GM12872 (cell line): ENCODE data around the gene PLPPR3.
A peak's percentile ranks its signal among the peaks of the same experiment; 100 is the strongest.

Source experiments
- TF ChIP-seq, protein P1 (sequence below): IDR thresholded peaks from 3 replicates; pipeline ENCODE4 v1.5.1; 2011; ENCODE audit warnings: low read depth, mild to moderate bottlenecking, low read length, moderate library complexity; ENCODE audit not compliant: insufficient read depth

The PLPPR3 gene

DNA sequence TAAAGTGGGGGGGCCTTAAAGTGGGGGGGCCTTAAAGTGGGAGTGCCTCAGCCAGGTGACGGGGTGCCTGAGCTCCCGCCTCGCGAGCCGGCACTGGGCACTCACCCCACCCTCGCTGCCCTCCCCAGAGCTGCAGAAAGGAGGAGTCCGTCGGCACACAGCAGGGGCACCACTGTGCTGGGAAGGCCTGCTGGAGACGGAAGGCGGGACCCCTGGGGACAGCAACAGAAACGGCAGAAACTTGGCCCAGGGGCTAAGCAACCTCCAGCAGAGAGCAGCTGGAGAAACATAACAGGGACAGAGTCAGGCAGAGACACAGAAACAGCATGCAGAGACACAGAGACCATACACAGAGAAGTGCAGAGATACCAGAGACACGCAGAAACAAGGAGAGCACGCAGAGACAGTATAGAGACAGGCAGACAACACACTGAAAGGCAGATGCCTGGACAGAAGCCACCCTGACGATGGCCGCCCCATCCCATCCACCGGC, 45.6 kb upstream of the PLPPR3 start:
- TF ChIP-seq, protein P1, sequence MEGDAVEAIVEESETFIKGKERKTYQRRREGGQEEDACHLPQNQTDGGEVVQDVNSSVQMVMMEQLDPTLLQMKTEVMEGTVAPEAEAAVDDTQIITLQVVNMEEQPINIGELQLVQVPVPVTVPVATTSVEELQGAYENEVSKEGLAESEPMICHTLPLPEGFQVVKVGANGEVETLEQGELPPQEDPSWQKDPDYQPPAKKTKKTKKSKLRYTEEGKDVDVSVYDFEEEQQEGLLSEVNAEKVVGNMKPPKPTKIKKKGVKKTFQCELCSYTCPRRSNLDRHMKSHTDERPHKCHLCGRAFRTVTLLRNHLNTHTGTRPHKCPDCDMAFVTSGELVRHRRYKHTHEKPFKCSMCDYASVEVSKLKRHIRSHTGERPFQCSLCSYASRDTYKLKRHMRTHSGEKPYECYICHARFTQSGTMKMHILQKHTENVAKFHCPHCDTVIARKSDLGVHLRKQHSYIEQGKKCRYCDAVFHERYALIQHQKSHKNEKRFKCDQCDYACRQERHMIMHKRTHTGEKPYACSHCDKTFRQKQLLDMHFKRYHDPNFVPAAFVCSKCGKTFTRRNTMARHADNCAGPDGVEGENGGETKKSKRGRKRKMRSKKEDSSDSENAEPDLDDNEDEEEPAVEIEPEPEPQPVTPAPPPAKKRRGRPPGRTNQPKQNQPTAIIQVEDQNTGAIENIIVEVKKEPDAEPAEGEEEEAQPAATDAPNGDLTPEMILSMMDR, result no peak

DNA sequence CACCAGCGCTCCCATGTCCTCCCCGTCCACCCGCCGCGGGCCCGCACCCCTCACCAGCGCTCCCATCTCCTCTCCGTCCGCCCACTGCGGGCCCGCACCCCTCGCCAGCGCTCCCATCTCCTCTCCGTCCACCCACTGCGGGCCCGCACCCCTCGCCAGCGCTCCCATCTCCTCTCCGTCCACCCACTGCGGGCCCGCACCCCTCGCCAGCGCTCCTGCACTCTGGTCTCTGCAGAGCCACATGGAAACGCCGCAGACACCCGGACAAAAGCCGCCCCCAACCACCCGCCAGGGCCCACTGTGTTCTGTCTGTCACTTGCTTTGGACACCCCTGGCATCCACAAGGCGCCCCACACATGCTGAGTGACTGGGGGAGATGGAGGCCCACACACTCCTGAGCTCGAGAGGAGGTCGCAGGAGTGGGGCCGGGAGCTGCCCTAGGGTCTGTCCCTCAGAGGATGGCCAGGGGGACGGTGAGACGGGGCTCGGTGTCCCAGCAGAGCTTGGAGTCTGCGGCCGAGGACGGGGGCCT, 45.1 kb upstream of the PLPPR3 start:
- TF ChIP-seq, protein P1, result no peak

DNA sequence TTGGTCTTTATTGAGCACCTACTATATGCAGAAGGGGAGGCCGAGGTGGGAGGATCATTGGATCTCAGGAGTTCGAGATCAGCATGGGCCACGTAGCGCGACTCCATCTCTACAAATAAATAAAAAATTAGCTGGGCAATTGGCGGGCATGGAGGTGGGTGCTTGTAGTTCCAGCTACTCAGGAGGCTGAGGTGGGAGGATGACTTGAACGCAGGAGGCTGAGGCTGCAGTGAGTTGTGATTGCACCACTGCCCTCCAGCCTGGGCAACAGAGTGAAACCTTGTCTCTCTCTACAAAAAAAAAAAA, 41.5 kb upstream of the PLPPR3 start:
- TF ChIP-seq, protein P1, result no peak

DNA sequence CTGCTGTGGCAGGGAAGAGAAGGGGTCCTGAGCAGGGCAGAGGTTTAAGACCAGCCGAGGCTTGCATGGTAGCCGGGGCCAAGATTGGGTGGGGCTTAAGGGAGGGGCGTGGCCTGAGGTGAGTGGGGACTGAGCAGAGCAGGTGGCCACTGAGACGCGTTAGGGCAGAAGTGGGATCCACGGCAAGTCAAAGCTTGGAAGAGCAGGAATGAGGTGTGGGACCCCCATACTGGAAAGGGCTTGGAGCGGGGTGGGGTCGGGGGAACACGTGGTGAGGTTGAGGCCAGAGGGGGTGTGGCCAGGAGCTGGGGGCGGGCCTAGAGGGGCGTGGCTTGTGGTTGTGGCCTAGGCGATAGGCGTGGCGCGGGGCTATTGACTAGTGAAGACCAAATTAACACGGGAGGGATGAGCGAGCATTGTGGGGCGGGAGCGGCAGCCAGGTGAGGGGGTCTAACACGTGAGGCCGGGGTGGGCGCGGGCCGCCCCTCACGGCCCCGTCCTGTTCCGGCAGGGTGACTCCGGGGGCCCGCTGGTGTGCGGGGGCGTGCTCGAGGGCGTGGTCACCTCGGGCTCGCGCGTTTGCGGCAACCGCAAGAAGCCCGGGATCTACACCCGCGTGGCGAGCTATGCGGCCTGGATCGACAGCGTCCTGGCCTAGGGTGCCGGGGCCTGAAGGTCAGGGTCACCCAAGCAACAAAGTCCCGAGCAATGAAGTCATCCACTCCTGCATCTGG, 41.0 kb upstream of the PLPPR3 start:
- TF ChIP-seq, protein P1, result no peak

DNA sequence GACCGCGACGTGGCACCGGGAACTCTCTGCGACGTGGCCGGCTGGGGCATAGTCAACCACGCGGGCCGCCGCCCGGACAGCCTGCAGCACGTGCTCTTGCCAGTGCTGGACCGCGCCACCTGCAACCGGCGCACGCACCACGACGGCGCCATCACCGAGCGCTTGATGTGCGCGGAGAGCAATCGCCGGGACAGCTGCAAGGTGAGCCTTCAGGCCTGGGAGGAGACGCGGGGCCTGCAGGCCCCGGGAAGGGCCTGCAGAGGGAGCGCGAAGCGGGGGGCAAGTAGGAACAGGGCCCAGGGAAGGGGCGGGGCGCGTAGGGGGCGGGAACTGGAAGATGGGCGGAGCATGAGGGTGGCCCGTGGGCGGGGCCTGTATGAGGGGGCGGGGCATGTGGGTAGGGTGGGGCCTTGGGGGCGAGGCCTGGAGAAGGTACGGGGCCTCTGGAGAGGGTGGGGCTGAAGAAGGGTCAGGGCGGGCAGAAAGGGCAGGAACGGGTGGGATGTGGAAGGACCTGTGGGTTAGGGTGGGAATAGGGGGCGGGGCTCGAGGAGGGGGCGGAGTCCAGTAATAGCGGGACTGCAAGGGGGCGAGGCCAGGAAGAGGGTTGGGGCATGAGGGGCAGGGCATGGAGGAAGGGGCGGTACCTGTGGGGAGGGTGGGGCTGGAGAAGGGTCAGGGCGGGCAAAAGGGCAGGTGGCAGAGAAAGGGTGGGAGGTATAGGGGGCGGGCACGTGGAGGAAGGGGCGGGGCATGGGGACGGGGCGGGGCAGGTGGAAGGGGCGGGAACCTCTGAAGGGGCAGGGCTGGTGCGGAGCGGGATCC, 40.2 kb upstream of the PLPPR3 start:
- TF ChIP-seq, protein P1, result peak; percentile 29; the same call in 1 of the 3 replicates

DNA sequence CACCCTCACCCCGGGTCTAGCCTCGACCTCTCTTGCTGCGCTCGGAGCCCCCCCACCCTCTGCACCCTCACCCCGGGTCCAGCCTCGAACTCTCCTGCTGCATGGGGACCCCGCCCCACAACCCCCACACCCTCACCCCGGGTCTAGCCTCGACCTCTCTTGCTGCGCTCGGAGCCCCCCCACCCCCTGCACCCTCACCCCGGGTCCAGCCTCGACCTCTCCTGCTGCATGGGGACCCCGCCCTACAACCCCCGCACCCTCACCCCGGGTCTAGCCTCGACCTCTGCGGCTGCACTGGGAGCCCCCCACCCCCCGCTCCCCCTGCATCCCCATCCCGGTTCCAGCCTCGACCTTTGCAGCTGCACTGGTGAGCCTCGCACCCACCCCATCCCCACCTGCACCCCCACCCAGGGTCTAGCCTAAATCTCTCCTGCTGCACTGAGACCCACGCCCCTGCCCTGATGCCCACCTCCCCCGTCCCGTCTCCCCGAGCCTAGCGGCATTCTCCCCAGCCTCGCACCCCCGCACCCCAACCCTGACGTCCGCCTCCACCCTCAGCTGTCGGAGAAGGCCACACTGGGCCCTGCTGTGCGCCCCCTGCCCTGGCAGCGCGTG, 39.5 kb upstream of the PLPPR3 start:
- TF ChIP-seq, protein P1, result no peak
